ENCODE data around the gene ZC3H18. TPM values are rescaled to one million over a fixed set of nuclear protein-coding genes. Genes with fewer than 3 reads are reported as not detected.
A peak's percentile ranks its signal among the peaks of the same experiment; 100 is the strongest.

ZC3H18 gene
- polyA plus RNA-seq, 3 donors, result 5.5 to 36.4 (median 6.8) TPM

DNA sequence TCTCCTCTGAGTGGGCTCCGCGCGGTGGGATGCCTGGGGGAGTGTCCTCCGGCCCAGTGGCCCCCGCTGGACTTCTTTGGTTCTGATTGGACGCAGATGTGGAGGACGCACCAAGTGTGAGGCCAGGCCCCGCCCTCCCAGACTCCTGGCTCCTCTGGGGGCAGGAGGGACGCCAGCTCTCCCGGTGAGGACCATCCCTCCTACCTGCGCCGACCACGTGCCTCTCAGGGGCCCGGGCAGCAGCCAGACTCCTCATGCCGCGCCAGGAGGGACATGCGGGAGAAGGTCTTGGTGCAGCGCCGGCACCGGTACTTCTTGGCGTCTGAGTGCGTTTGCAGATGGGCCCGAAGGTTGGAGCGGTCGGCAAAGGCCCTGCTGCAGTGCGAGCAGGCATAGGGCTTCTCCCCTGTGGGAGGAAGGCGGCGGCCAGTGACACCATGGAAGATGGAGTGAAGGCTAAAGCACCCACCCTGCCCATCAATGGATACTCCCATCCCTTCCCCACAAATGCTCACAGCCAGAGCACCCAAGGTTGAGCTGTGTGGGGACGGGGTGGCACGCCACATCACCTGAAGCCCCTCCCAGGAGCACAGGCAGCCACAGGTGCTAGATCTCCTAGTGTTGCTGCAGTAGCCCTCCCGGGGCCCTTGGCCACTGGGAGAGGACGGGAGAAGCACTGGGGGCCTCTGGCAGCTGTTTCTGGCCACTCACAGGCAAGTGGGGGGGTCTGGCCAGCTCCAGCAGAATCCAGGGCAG, 108.2 kb downstream of the ZC3H18 start:
- 96% methylated on average over 30 of the region's 32 CpGs for WGBS (ENCODE audit: insufficient coverage)
- peaks cover 7% of the 10 kb centered on the region for H4K20me1 ChIP-seq (ENCODE audit: insufficient read depth, low read length)
- DNase-seq, result no peak
- no peaks in the 10 kb centered on the region for H3K27me3 ChIP-seq (ENCODE audit: control insufficient read depth in 2 of 2, insufficient read depth in 2 of 2, low read length in 2 of 2)
- Mint-ChIP-seq H3K27me3 (ENCODE audit: low read depth in 3 of 3) (no peaks in the 10 kb centered on the region), H3K27ac (no peak overlapping the region), H3K36me3 (peaks cover 35 to 62% of the 10 kb centered on the region in 2 donors), H3K4me1 (peaks cover 31% of the 10 kb centered on the region), H3K4me3 (no peak overlapping the region), H3K9me3 (no peaks in the 10 kb centered on the region)
- H3K27ac ChIP-seq (ENCODE audit: low read depth in 1 of 2, low read length in 2 of 2), result no peak overlapping the region
- no peaks in the 10 kb centered on the region for H3K9me3 ChIP-seq (replicated peaks in 1 of 2; ENCODE audit: control insufficient read depth in 1 of 2, insufficient read depth in 1 of 2, low read length in 2 of 2)
- no peak overlapping the region for H3K4me2 ChIP-seq (replicated peaks; ENCODE audit: extremely low read depth, low read length, poor library complexity, severe bottlenecking)
- H2AFZ ChIP-seq (ENCODE audit: insufficient read depth, low read depth, low read length, poor library complexity, severe bottlenecking), result no peak overlapping the region
- TF ChIP-seq, protein P1, sequence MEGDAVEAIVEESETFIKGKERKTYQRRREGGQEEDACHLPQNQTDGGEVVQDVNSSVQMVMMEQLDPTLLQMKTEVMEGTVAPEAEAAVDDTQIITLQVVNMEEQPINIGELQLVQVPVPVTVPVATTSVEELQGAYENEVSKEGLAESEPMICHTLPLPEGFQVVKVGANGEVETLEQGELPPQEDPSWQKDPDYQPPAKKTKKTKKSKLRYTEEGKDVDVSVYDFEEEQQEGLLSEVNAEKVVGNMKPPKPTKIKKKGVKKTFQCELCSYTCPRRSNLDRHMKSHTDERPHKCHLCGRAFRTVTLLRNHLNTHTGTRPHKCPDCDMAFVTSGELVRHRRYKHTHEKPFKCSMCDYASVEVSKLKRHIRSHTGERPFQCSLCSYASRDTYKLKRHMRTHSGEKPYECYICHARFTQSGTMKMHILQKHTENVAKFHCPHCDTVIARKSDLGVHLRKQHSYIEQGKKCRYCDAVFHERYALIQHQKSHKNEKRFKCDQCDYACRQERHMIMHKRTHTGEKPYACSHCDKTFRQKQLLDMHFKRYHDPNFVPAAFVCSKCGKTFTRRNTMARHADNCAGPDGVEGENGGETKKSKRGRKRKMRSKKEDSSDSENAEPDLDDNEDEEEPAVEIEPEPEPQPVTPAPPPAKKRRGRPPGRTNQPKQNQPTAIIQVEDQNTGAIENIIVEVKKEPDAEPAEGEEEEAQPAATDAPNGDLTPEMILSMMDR (IDR thresholded peaks at IDR 0.05), result no peak
- peaks cover 4% of the 10 kb centered on the region for H3K79me2 ChIP-seq (ENCODE audit: insufficient read depth, low read length)
- H3K4me1 ChIP-seq (ENCODE audit: control insufficient read depth in 1 of 2, insufficient read depth in 2 of 2, low read length in 2 of 2), result peaks cover 34 to 38% of the 10 kb centered on the region in 2 donors
- no peak overlapping the region for H3K4me3 ChIP-seq (replicated peaks in 1 of 3; ENCODE audit: low read depth in 2 of 3, low read length in 3 of 3)
- H3K9ac ChIP-seq (ENCODE audit: insufficient read depth, low read length, poor library complexity, severe bottlenecking), result no peak overlapping the region
- intact Hi-C loops (cut with micrococcal nuclease), result loop anchor here in 1 of 2 donors (2.0 kb wide), 1 partner anchor 14 kb away; no protein-coding TSS in a partner anchor
- peaks cover 38% of the 10 kb centered on the region in 2 donors for H3K36me3 ChIP-seq (replicated peaks in 1 of 2; ENCODE audit: control insufficient read depth in 1 of 2, insufficient read depth in 2 of 2, low read length in 2 of 2)

DNA sequence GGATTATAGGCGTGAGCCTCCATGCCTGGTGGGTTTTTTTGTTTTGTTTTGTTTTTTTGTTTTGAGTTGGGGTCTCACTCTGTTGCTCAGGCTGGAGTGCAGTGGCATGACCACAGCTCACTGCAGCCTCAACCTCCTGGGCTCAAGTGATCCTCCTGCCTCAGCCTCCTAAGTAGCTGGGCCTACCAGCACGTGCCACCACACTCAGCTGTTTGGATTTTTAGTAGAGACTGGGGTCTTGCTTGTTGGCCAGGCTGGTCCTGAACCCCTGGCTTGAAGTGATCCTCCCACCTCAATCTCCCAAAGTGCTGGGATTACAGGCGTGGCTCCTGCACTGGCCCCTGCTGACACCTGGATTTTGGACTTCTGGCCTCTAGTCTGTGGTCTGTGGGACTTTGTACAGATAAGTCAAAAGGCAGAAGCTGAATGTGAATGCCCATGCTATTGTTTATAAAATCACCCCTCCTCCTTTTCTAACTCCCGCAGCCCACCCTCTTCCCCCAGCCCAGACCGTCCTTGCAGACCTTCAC, 110.4 kb downstream of the ZC3H18 start:
- H3K4me1 ChIP-seq (ENCODE audit: control insufficient read depth in 1 of 2, insufficient read depth in 2 of 2, low read length in 2 of 2), result peaks cover 54 to 59% of the 10 kb centered on the region in 2 donors
- DNase-seq, result no peak
- peaks cover 7% of the 10 kb centered on the region for H4K20me1 ChIP-seq (ENCODE audit: insufficient read depth, low read length)
- no peak overlapping the region for H3K27ac ChIP-seq (ENCODE audit: low read depth in 1 of 2, low read length in 2 of 2)
- H3K27me3 ChIP-seq (ENCODE audit: control insufficient read depth in 2 of 2, insufficient read depth in 2 of 2, low read length in 2 of 2), result no peaks in the 10 kb centered on the region
- Mint-ChIP-seq H3K9me3 (no peaks in the 10 kb centered on the region), H3K4me3 (no peak overlapping the region), H3K36me3 (peaks cover 33 to 62% of the 10 kb centered on the region in 2 donors), H3K27me3 (ENCODE audit: low read depth in 3 of 3) (no peaks in the 10 kb centered on the region), H3K27ac (peak overlapping the region in 3 of 7 donors; percentile 41 to 95 (median 75)), H3K4me1 (peaks cover 51% of the 10 kb centered on the region)
- intact Hi-C loops (cut with micrococcal nuclease), result loop anchor here (1.0 to 10.0 kb wide), 3 partner anchors 21 to 86 kb away; partner anchors contain the start of gene IL17C (in 1 of the 2)
- H3K36me3 ChIP-seq (replicated peaks in 1 of 2; ENCODE audit: control insufficient read depth in 1 of 2, insufficient read depth in 2 of 2, low read length in 2 of 2), result peaks cover 38% of the 10 kb centered on the region in 2 donors
- TF ChIP-seq, protein P1 (IDR thresholded peaks at IDR 0.05), result no peak
- no peaks in the 10 kb centered on the region for H3K9me3 ChIP-seq (replicated peaks in 1 of 2; ENCODE audit: control insufficient read depth in 1 of 2, insufficient read depth in 1 of 2, low read length in 2 of 2)
- H3K79me2 ChIP-seq (ENCODE audit: insufficient read depth, low read length), result peaks cover 16% of the 10 kb centered on the region
- H3K4me2 ChIP-seq (replicated peaks; ENCODE audit: extremely low read depth, low read length, poor library complexity, severe bottlenecking), result no peak overlapping the region
- H2AFZ ChIP-seq (ENCODE audit: insufficient read depth, low read depth, low read length, poor library complexity, severe bottlenecking), result no peak overlapping the region
- WGBS (ENCODE audit: insufficient coverage), result 83% methylated on average over 2 of the region's 5 CpGs
- H3K9ac ChIP-seq (ENCODE audit: insufficient read depth, low read length, poor library complexity, severe bottlenecking), result no peak overlapping the region
- H3K4me3 ChIP-seq (replicated peaks in 1 of 3; ENCODE audit: low read depth in 2 of 3, low read length in 3 of 3), result peak overlapping the region in 1 of 3 experiments; percentile 66

Measured in CD14-positive monocyte (primary cell).